Measurements from ENCODE around the gene MRPS34. TPM values are rescaled to one million over a fixed set of nuclear protein-coding genes. Genes with fewer than 3 reads are reported as not detected.
"Not testable (repeated sequence)": the region's sequence is repeated elsewhere in the genome, so short reads cannot be mapped to it uniquely, and the experiment has no call there.

Gene MRPS34
- total RNA-seq, 4 donors from 2014 or later, result 47.1 to 75.2 (median 64.2) TPM

- Histone ChIP-seq H3K4me3 (no peak overlapping the region), H3K4me1 (no peaks in the 10 kb centered on the region), H3K9me3 (no peaks in the 10 kb centered on the region), H3K36me3 (peaks cover 6 to 55% (median 48%) of the 10 kb centered on the region in 4 donors), H3K27ac (replicated peaks in 1 of 4) (no peak overlapping the region), H3K27me3 (no peaks in the 10 kb centered on the region)
- intact Hi-C loops (cut with DNase I), result no loop called here
- TF ChIP-seq CTCF (IDR thresholded peaks at IDR 0.05), result no peak
- no peak for TF ChIP-seq POLR2A (IDR thresholded peaks at IDR 0.05; ENCODE audit: low read depth)
- no peak for TF ChIP-seq POLR2AphosphoS5 (IDR thresholded peaks at IDR 0.05)
- TF ChIP-seq EP300 (IDR thresholded peaks at IDR 0.05), result no peak
- DNase-seq (ENCODE audit: extremely low spot score), result no peak
- WGBS, result 91% methylated on average over 18 of the region's 30 CpGs
Observed at GRCh38 chr16:1740781-1741490, 32.0 kb downstream of the MRPS34 start.

GRCh38 chr16:1740234-1740633, 32.7 kb downstream of the MRPS34 start:
- H3K36me3 ChIP-seq, result peaks cover 6 to 48% (median 41%) of the 10 kb centered on the region in 4 donors
- no peaks in the 10 kb centered on the region for H3K4me1 ChIP-seq
- H3K4me3 ChIP-seq, result no peak overlapping the region
- DNase-seq (ENCODE audit: extremely low spot score), result no peak
- intact Hi-C loops (cut with DNase I), result no loop called here
- H3K9me3 ChIP-seq, result no peaks in the 10 kb centered on the region
- no peak for TF ChIP-seq POLR2A (IDR thresholded peaks at IDR 0.05; ENCODE audit: low read depth)
- no peak for TF ChIP-seq POLR2AphosphoS5 (IDR thresholded peaks at IDR 0.05)
- TF ChIP-seq EP300 (IDR thresholded peaks at IDR 0.05), result no peak
- TF ChIP-seq CTCF (IDR thresholded peaks at IDR 0.05), result no peak
- H3K27ac ChIP-seq (replicated peaks in 1 of 4), result no peak overlapping the region
- 94% methylated on average over 33 of the region's 33 CpGs for WGBS
- H3K27me3 ChIP-seq, result no peaks in the 10 kb centered on the region

GRCh38 chr16:1734816-1735215, 38.1 kb downstream of the MRPS34 start:
- intact Hi-C loops (cut with DNase I), result no loop called here
- Histone ChIP-seq H3K4me3 (no peak overlapping the region), H3K9me3 (no peaks in the 10 kb centered on the region), H3K4me1 (no peaks in the 10 kb centered on the region), H3K36me3 (peaks cover 20 to 52% (median 48%) of the 10 kb centered on the region in 4 donors), H3K27me3 (no peaks in the 10 kb centered on the region), H3K27ac (replicated peaks in 1 of 4) (no peak overlapping the region)
- DNase-seq (ENCODE audit: extremely low spot score), result no peak
- 98% methylated on average over 18 of the region's 22 CpGs for WGBS
- TF ChIP-seq CTCF (IDR thresholded peaks at IDR 0.05) (no peak), POLR2A (IDR thresholded peaks at IDR 0.05; ENCODE audit: low read depth) (no peak)

GRCh38 chr16:1734123-1734522, 38.8 kb downstream of the MRPS34 start:
- Histone ChIP-seq H3K27me3 (no peaks in the 10 kb centered on the region), H3K4me3 (no peak overlapping the region), H3K9me3 (no peaks in the 10 kb centered on the region), H3K4me1 (no peaks in the 10 kb centered on the region), H3K36me3 (peaks cover 27 to 59% (median 55%) of the 10 kb centered on the region in 4 donors), H3K27ac (replicated peaks in 1 of 4) (no peak overlapping the region)
- no peak for DNase-seq (ENCODE audit: extremely low spot score)
- intact Hi-C loops (cut with DNase I), result no loop called here
- TF ChIP-seq CTCF (IDR thresholded peaks at IDR 0.05) (no peak), POLR2A (IDR thresholded peaks at IDR 0.05; ENCODE audit: low read depth) (no peak), EP300 (IDR thresholded peaks at IDR 0.05) (no peak), POLR2AphosphoS5 (IDR thresholded peaks at IDR 0.05) (no peak)
- no CpG with 5 or more reads among the region's 22 CpGs for WGBS

- intact Hi-C loops (cut with DNase I); H3K4me1 ChIP-seq; H3K27ac ChIP-seq (replicated peaks in 1 of 4); H3K27me3 ChIP-seq; H3K9me3 ChIP-seq; DNase-seq (ENCODE audit: extremely low spot score); H3K4me3 ChIP-seq: not testable (repeated sequence)
- H3K36me3 ChIP-seq, result peaks cover 35 to 75% (median 70%) of the 10 kb centered on the region in 4 donors
- 90% methylated on average over 7 of the region's 21 CpGs for WGBS
Observed at GRCh38 chr16:1732551-1732987, 40.4 kb downstream of the MRPS34 start.
